ENCODE results near the gene ZC4H2. TPM values are rescaled to one million over a fixed set of nuclear protein-coding genes. Genes with fewer than 3 reads are reported as not detected.

Gene ZC4H2, protein sequence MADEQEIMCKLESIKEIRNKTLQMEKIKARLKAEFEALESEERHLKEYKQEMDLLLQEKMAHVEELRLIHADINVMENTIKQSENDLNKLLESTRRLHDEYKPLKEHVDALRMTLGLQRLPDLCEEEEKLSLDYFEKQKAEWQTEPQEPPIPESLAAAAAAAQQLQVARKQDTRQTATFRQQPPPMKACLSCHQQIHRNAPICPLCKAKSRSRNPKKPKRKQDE
- total RNA-seq (2014; rRNA removed; shearing (Covaris generic)), result 11.4 and 12.4 TPM in 2 replicates

GRCh38 chrX:64975989-64976672 lies at the start of gene ZC4H2:
Gene ZC4H2, minus strand, starts transcription at chrX:64976450. Its CDS starts 73 bp downstream, at chrX:64976377.

Other genes with a start within 250 kb of the ZC4H2 start
- gene ZC3H12B, start 58.4 kb upstream of the ZC4H2 start, total RNA-seq (2014; rRNA removed; shearing (Covaris generic)), result 0.04 and 0.08 TPM in 2 replicates

Measured in A375 (cell line).